Endothelial cell of umbilical vein (primary cell): ENCODE measurements around the gene RPS6KA5. TPM values are rescaled to one million over a fixed set of nuclear protein-coding genes. Genes with fewer than 3 reads are reported as not detected.

Experiments used
- BruUV-seq: library from RNA; stranded (reverse); fragments of 400-500 nt; replicated peaks from 2 replicates; lab custom pipeline; 2021; lab: Mats Ljungman, UMichigan
- CTCF ChIA-PET: fragments of 300-600, 350-600 bp; sonication (Branson Sonifier 250); formaldehyde crosslinking; loops from one replicate; lab custom pipeline; 2021; ENCODE audit warnings: antibody characterized with exemption, inconsistent platforms; lab: Charles Lee
- POLR2A ChIA-PET: fragments of 300-600, 350-600 bp; sonication (Branson Sonifier 250); formaldehyde crosslinking; loops from one replicate; lab custom pipeline; 2021; ENCODE audit warnings: antibody characterized with exemption, inconsistent platforms; lab: Charles Lee
- DNase-seq: peaks from one replicate; pipeline ENCODE4 v3.0.0-alpha.2; 2011; ENCODE audit warnings: low read depth, low spot score
- FAIRE-seq: peaks from 2 replicates; lab custom pipeline; 2011; peaks lifted over from hg19 to GRCh38; lab: Jason Lieb, UNC
- H2AFZ ChIP-seq: 2 replicates; pipeline ENCODE4 v1.6.0; 2012; ENCODE audit warnings: low read depth, low read length, control low read depth, inconsistent platforms
- H3K27ac ChIP-seq: 2 replicates; pipeline ENCODE4 v1.5.1; 2011; ENCODE audit warnings: low read depth, mild to moderate bottlenecking, control low read depth, low read length, moderate library complexity; ENCODE audit not compliant: insufficient read depth
- H3K27me3 ChIP-seq, 2 experiments: 2 replicates each; pipeline versions ENCODE4 v1.6.0 to v1.6.1; 2011; ENCODE audit warnings: low read length in 2 of 2, mixed read lengths in 1 of 2; ENCODE audit not compliant: control insufficient read depth in 2 of 2, insufficient read depth in 2 of 2
- H3K36me3 ChIP-seq, 2 experiments: 2 replicates in 1 of 2; 3 replicates in 1 of 2; pipeline ENCODE4 v1.5.1; 2011; ENCODE audit warnings: low read length in 2 of 2, mild to moderate bottlenecking in 1 of 2, moderate library complexity in 1 of 2; ENCODE audit not compliant: control insufficient read depth in 2 of 2, insufficient read depth in 2 of 2; ENCODE audit errors: extremely low read depth in 1 of 2
- H3K4me1 ChIP-seq: 3 replicates; pipeline ENCODE4 v1.5.1; 2011; ENCODE audit warnings: mild to moderate bottlenecking, low read length; ENCODE audit not compliant: control insufficient read depth, insufficient read depth; ENCODE audit errors: extremely low read depth
- H3K4me2 ChIP-seq: 2 replicates; pipeline ENCODE4 v1.6.1; 2011; ENCODE audit warnings: low read length, control low read depth, mixed read lengths; ENCODE audit not compliant: insufficient read depth
- H3K4me3 ChIP-seq, 3 experiments: fragments of 200-600 bp in 1 of 3; sonication (generic), shearing (Covaris generic) in 1 of 3; replicated peaks in 1 of 3; 2 replicates each; pipeline ENCODE4 v1.5.1; 2011 to 2016; ENCODE audit warnings: control low read depth in 3 of 3, low read length in 3 of 3, mild to moderate bottlenecking in 2 of 3, inconsistent platforms in 1 of 3, low read depth in 1 of 3, moderate library complexity in 1 of 3; ENCODE audit not compliant: insufficient read depth in 1 of 3
- H3K79me2 ChIP-seq: 2 replicates; pipeline ENCODE4 v1.6.0; 2012; ENCODE audit warnings: low read length, inconsistent platforms; ENCODE audit not compliant: control insufficient read depth, insufficient read depth
- H3K9ac ChIP-seq: replicated peaks from 2 replicates; pipeline ENCODE3; 2011; ENCODE audit warnings: low read length, control low read depth; ENCODE audit not compliant: insufficient read depth; ENCODE audit errors: extremely low read depth
- H3K9me1 ChIP-seq: replicated peaks from 3 replicates; pipeline ENCODE4 v1.6.0; 2011; ENCODE audit warnings: mild to moderate bottlenecking, low read length; ENCODE audit not compliant: control insufficient read depth, insufficient read depth; ENCODE audit errors: extremely low read depth
- H3K9me3 ChIP-seq: replicated peaks from 2 replicates; pipeline ENCODE4 v1.5.1; 2012; ENCODE audit warnings: low read length, inconsistent platforms; ENCODE audit not compliant: control insufficient read depth, insufficient read depth
- H4K20me1 ChIP-seq: replicated peaks from 2 replicates; pipeline ENCODE3; 2011; ENCODE audit warnings: mild to moderate bottlenecking, low read length; ENCODE audit not compliant: control insufficient read depth, insufficient read depth; ENCODE audit errors: extremely low read depth
- EZH2 ChIP-seq: IDR thresholded peaks from 2 replicates; pipeline ENCODE4 v1.6.1; 2012; ENCODE audit warnings: borderline replicate concordance, low read depth, mild to moderate bottlenecking, moderate library complexity, low read length, inconsistent platforms; ENCODE audit not compliant: severe bottlenecking
- FOS ChIP-seq: IDR thresholded peaks from 2 replicates; pipeline ENCODE4 v1.6.1; 2011; ENCODE audit warnings: mild to moderate bottlenecking, low read length, moderate library complexity, borderline replicate concordance; ENCODE audit not compliant: insufficient read depth
- GATA2 ChIP-seq: IDR thresholded peaks from 2 replicates; pipeline ENCODE4 v1.7.0; 2011; ENCODE audit warnings: low read depth, mild to moderate bottlenecking, moderate library complexity, mixed read lengths, low read length; ENCODE audit not compliant: insufficient read length, insufficient read depth
- JUN ChIP-seq: IDR thresholded peaks from 2 replicates; pipeline ENCODE4 v1.6.1; 2011; ENCODE audit warnings: borderline replicate concordance, low read depth; ENCODE audit not compliant: insufficient read length, insufficient read depth
- MYC ChIP-seq: IDR thresholded peaks from one replicate; pipeline ENCODE4 v1.6.1; 2011; ENCODE audit warnings: mild to moderate bottlenecking, low read depth, low read length
- POLR2A ChIP-seq: IDR thresholded peaks from 2 replicates; pipeline ENCODE4 v1.6.1; 2012; ENCODE audit warnings: low read depth, mild to moderate bottlenecking, control low read depth, low read length
- POLR2AphosphoS5 ChIP-seq: IDR thresholded peaks from 2 replicates; pipeline ENCODE4 v1.6.1; 2012; ENCODE audit warnings: low read depth, mild to moderate bottlenecking, control low read depth, low read length, moderate library complexity; ENCODE audit not compliant: insufficient read depth
- dilution Hi-C: fragments of 300-500 bp; cut with MboI; formaldehyde crosslinking; loops from one replicate; pipeline ENCODE4 v1.15.0; 2019; ENCODE audit warnings: low sequenced_read_pairs; ENCODE audit not compliant: extremely low pct_ligation_motif_present
- intact Hi-C: fragments of 100-400 bp; cut with micrococcal nuclease; formaldehyde crosslinking; loops from one replicate; pipeline ENCODE4 v1.10.0; 2022
- polyA plus RNA-seq, 4 experiments: library from polyadenylated mRNA; depleted of rRNA in 3 of 4; stranded (reverse) in 3 of 4; unstranded in 1 of 4; fragments of >200 nt; gene quantifications; 2 replicates each; pipeline versions ENCODE4 v1.2.1 to v1.2.3, GENCODE V29; 2011 to 2012; ENCODE audit warnings: missing spikeins in 1 of 4
- total RNA-seq: library from RNA; stranded (reverse); gene quantifications from 2 replicates; pipeline ENCODE4 v1.2.3, GENCODE V29; 2021
- TF ChIP-seq, protein P1 (sequence below), 2 donors: IDR thresholded peaks; 1 replicate in 1 of 2; 2 replicates in 1 of 2; pipeline ENCODE4 v1.5.1; 2011; ENCODE audit warnings: low read length in 2 of 2, mild to moderate bottlenecking in 2 of 2, moderate library complexity in 2 of 2, control low read depth in 1 of 2, inconsistent platforms in 1 of 2, low read depth in 1 of 2; ENCODE audit not compliant: insufficient read depth in 1 of 2; ENCODE audit errors: extremely low read depth in 1 of 2
- TF ChIP-seq, protein P2 (sequence below): IDR thresholded peaks from 2 replicates; pipeline ENCODE4 v1.6.1; 2011; ENCODE audit not compliant: insufficient read depth, insufficient read length

The RPS6KA5 gene
- total and polyA plus RNA-seq, 2 donors (not counting 3 experiments of a cell fraction or from before 2014, with no cell fraction given) = 2.9 to 5.4 TPM

DNA sequence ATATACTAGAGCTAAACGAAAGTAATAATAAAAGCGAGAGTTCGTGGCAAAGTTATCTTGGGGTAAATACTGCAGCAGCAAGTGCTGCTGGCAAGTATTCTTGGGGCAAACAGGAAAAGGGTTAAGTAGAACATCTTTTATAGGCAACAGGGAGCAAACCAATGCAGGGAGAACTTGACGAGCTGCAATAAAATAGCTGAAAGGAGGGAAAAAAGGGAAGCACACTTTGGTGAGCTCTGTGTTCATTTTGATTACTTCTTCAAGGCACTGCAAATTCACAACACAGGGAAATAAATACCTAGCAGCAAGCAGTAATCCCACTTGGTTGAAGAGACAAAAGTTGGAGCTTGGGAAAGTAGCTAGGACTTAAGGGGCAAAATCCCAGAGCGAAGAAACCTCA, 201.9 kb downstream of the RPS6KA5 start:
- H3K9ac ChIP-seq = no peak overlapping the region
- POLR2A ChIA-PET = interaction anchor here (0.8 kb wide), 1 partner anchor 54 kb away, joined by 3 read pairs; no protein-coding TSS in a partner anchor
- no peak overlapping the region for H3K27ac ChIP-seq
- BruUV-seq = no TSS peak
- no peak for TF ChIP-seq POLR2AphosphoS5
- TF ChIP-seq POLR2A = no peak
- TF ChIP-seq, protein P1, sequence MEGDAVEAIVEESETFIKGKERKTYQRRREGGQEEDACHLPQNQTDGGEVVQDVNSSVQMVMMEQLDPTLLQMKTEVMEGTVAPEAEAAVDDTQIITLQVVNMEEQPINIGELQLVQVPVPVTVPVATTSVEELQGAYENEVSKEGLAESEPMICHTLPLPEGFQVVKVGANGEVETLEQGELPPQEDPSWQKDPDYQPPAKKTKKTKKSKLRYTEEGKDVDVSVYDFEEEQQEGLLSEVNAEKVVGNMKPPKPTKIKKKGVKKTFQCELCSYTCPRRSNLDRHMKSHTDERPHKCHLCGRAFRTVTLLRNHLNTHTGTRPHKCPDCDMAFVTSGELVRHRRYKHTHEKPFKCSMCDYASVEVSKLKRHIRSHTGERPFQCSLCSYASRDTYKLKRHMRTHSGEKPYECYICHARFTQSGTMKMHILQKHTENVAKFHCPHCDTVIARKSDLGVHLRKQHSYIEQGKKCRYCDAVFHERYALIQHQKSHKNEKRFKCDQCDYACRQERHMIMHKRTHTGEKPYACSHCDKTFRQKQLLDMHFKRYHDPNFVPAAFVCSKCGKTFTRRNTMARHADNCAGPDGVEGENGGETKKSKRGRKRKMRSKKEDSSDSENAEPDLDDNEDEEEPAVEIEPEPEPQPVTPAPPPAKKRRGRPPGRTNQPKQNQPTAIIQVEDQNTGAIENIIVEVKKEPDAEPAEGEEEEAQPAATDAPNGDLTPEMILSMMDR (IDR thresholded peaks at IDR 0.05; ENCODE audit: extremely low read depth in 1 of 2, insufficient read depth in 1 of 2, low read depth in 1 of 2, low read length in 2 of 2) = no peak
- TF ChIP-seq EZH2 = no peak
- no peak for TF ChIP-seq MYC
- TF ChIP-seq FOS = no peak
- TF ChIP-seq, protein P2, sequence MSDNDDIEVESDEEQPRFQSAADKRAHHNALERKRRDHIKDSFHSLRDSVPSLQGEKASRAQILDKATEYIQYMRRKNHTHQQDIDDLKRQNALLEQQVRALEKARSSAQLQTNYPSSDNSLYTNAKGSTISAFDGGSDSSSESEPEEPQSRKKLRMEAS = no peak
- no peak for TF ChIP-seq JUN
- no peak for TF ChIP-seq GATA2
- H3K4me1 ChIP-seq = no peaks in the 10 kb centered on the region
- H3K9me3 ChIP-seq = no peaks in the 10 kb centered on the region
- no peaks in the 10 kb centered on the region for H3K36me3 ChIP-seq
- H3K27me3 ChIP-seq = no peaks in the 10 kb centered on the region
- no peak overlapping the region for H3K4me2 ChIP-seq
- H2AFZ ChIP-seq = no peak overlapping the region
- intact Hi-C loops (no loop called here), dilution Hi-C loops (no loop called here)
- H3K79me2 ChIP-seq = no peaks in the 10 kb centered on the region
- no peaks in the 10 kb centered on the region for H4K20me1 ChIP-seq
- DNase-seq (no peak), FAIRE-seq (no peak)
- no peaks in the 10 kb centered on the region for H3K9me1 ChIP-seq
- CTCF ChIA-PET = interaction anchor here (1.1 to 2.0 kb wide), 3 partner anchors 9 to 315 kb away, joined by 4 to 8 read pairs (median 4); no protein-coding TSS in a partner anchor
- no peak overlapping the region for H3K4me3 ChIP-seq
